Measurements from ENCODE around the gene MMP26. TPM values are rescaled to one million over a fixed set of nuclear protein-coding genes. Genes with fewer than 3 reads are reported as not detected.

MMP26 gene
- total and polyA plus RNA-seq, 2 donors (not counting 1 experiment from before 2014, with no cell fraction given): not detected

DNA sequence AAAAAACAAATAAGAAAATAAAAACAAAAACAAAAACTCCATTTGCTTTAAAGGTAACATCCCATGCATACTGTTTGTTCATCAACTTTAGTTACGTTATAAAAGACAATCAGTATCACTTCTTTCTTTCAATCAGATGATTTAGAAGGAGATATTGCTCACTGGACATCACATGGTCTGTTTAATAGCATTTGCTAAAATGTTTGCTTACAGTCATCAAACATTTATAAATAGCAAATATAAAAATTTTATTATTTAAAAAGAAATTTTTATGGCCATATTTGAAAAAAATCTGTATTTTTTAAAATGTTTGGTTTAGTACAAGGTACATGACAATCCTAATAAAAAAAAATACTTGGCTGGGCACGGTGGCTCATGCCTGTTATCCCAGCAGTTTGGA is 22.6 kb downstream of the MMP26 start:
- Histone ChIP-seq H3K4me3 (replicated peaks in 1 of 4; ENCODE audit: control extremely low read depth in 1 of 4, insufficient read depth in 1 of 4, low read depth in 3 of 4, low read length in 4 of 4) (no peak overlapping the region), H3K9me3 (ENCODE audit: control insufficient read depth, insufficient read depth, low read depth, low read length) (no peaks in the 10 kb centered on the region), H3K4me1 (ENCODE audit: control insufficient read depth, extremely low read depth, insufficient read depth, low read length) (no peaks in the 10 kb centered on the region), H3K27ac (ENCODE audit: insufficient read depth, low read length) (no peak overlapping the region), H3K36me3 (ENCODE audit: control insufficient read depth, insufficient read depth, low read length) (no peaks in the 10 kb centered on the region), H3K9ac (ENCODE audit: insufficient read depth, low read length) (no peak overlapping the region), H4K20me1 (ENCODE audit: control insufficient read depth, extremely low read depth, insufficient read depth, low read length) (no peaks in the 10 kb centered on the region), H3K4me2 (ENCODE audit: extremely low read depth, insufficient read depth, low read length) (no peak overlapping the region), H3K27me3 (ENCODE audit: control insufficient read depth, insufficient read depth, low read length) (no peaks in the 10 kb centered on the region), H3K79me2 (ENCODE audit: control insufficient read depth, insufficient read depth, low read length) (no peaks in the 10 kb centered on the region), H2AFZ (ENCODE audit: low read length) (no peak overlapping the region)
- no peak for DNase-seq (ENCODE audit: low read depth in 2 of 2)
- TF ChIP-seq EZH2 (IDR thresholded peaks at IDR 0.05; ENCODE audit: low read length, missing control alignments): no peak
- TF ChIP-seq, protein P1, sequence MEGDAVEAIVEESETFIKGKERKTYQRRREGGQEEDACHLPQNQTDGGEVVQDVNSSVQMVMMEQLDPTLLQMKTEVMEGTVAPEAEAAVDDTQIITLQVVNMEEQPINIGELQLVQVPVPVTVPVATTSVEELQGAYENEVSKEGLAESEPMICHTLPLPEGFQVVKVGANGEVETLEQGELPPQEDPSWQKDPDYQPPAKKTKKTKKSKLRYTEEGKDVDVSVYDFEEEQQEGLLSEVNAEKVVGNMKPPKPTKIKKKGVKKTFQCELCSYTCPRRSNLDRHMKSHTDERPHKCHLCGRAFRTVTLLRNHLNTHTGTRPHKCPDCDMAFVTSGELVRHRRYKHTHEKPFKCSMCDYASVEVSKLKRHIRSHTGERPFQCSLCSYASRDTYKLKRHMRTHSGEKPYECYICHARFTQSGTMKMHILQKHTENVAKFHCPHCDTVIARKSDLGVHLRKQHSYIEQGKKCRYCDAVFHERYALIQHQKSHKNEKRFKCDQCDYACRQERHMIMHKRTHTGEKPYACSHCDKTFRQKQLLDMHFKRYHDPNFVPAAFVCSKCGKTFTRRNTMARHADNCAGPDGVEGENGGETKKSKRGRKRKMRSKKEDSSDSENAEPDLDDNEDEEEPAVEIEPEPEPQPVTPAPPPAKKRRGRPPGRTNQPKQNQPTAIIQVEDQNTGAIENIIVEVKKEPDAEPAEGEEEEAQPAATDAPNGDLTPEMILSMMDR (conservative IDR thresholded peaks at IDR 0.05 in 1 of 2, IDR thresholded peaks at IDR 0.05 in 1 of 2; ENCODE audit: low read depth in 1 of 2, low read length in 2 of 2): no peak

DNA sequence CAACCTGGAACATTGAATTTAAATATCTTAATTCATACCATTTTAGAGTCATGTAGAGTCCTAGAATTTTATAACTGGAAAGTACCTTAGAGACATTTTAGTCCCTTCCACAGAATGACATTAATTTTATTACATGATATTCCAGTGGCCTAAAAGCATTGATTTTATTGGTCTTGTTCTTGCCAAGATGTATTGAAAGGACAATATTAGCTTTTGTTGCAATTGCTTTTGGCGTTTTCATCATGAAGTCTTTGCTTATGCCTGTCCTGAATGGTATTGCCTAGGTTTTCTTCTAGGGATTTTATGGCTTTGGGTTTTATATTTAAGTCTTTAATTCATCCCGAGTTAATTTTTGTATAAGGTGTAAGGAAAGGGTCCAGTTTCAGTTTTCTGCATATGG is 36.2 kb downstream of the MMP26 start:
- Histone ChIP-seq H3K36me3 (ENCODE audit: control insufficient read depth, insufficient read depth, low read length) (no peaks in the 10 kb centered on the region), H3K27me3 (ENCODE audit: control insufficient read depth, insufficient read depth, low read length) (no peaks in the 10 kb centered on the region), H3K9me3 (ENCODE audit: control insufficient read depth, insufficient read depth, low read depth, low read length) (no peaks in the 10 kb centered on the region), H3K9ac (ENCODE audit: insufficient read depth, low read length) (no peak overlapping the region), H3K4me3 (replicated peaks in 1 of 4; ENCODE audit: control extremely low read depth in 1 of 4, insufficient read depth in 1 of 4, low read depth in 3 of 4, low read length in 4 of 4) (no peak overlapping the region), H3K27ac (ENCODE audit: insufficient read depth, low read length) (no peak overlapping the region), H2AFZ (ENCODE audit: low read length) (no peak overlapping the region), H4K20me1 (ENCODE audit: control insufficient read depth, extremely low read depth, insufficient read depth, low read length) (no peaks in the 10 kb centered on the region), H3K4me1 (ENCODE audit: control insufficient read depth, extremely low read depth, insufficient read depth, low read length) (no peaks in the 10 kb centered on the region), H3K4me2 (ENCODE audit: extremely low read depth, insufficient read depth, low read length) (no peak overlapping the region), H3K79me2 (ENCODE audit: control insufficient read depth, insufficient read depth, low read length) (no peaks in the 10 kb centered on the region)
- no peak for DNase-seq (ENCODE audit: low read depth in 2 of 2)
- no peak for TF ChIP-seq EZH2 (IDR thresholded peaks at IDR 0.05; ENCODE audit: low read length, missing control alignments)
- TF ChIP-seq, protein P1 (conservative IDR thresholded peaks at IDR 0.05 in 1 of 2, IDR thresholded peaks at IDR 0.05 in 1 of 2; ENCODE audit: low read depth in 1 of 2, low read length in 2 of 2): no peak

DNA sequence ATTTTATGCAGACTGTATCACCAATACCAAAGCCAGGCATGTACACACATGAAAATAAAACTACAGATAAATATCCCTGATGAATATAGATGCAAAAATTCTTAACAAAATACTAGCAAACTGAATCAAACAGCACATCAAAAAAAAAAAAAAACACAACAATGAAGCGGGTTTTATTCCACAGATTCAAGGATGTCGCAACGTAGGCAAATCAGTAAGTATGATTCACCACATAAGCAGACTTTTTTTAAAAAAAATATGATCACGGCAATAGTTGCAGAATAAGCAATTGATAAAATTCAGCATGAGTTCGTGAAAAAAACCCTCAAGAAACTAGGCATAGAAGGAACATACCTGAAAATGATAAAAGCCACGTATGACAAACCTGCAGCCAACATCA is 43.9 kb downstream of the MMP26 start:
- DNase-seq (ENCODE audit: low read depth in 2 of 2): no peak
- Histone ChIP-seq H3K79me2 (ENCODE audit: control insufficient read depth, insufficient read depth, low read length) (no peaks in the 10 kb centered on the region), H3K9me3 (ENCODE audit: control insufficient read depth, insufficient read depth, low read depth, low read length) (no peaks in the 10 kb centered on the region), H3K4me2 (ENCODE audit: extremely low read depth, insufficient read depth, low read length) (no peak overlapping the region), H4K20me1 (ENCODE audit: control insufficient read depth, extremely low read depth, insufficient read depth, low read length) (no peaks in the 10 kb centered on the region), H3K36me3 (ENCODE audit: control insufficient read depth, insufficient read depth, low read length) (no peaks in the 10 kb centered on the region), H3K9ac (ENCODE audit: insufficient read depth, low read length) (no peak overlapping the region), H2AFZ (ENCODE audit: low read length) (no peak overlapping the region), H3K4me3 (replicated peaks in 1 of 4; ENCODE audit: control extremely low read depth in 1 of 4, insufficient read depth in 1 of 4, low read depth in 3 of 4, low read length in 4 of 4) (no peak overlapping the region), H3K27ac (ENCODE audit: insufficient read depth, low read length) (no peak overlapping the region), H3K4me1 (ENCODE audit: control insufficient read depth, extremely low read depth, insufficient read depth, low read length) (no peaks in the 10 kb centered on the region), H3K27me3 (ENCODE audit: control insufficient read depth, insufficient read depth, low read length) (no peaks in the 10 kb centered on the region)
- TF ChIP-seq EZH2 (IDR thresholded peaks at IDR 0.05; ENCODE audit: low read length, missing control alignments): no peak
- TF ChIP-seq, protein P1 (conservative IDR thresholded peaks at IDR 0.05 in 1 of 2, IDR thresholded peaks at IDR 0.05 in 1 of 2; ENCODE audit: low read depth in 1 of 2, low read length in 2 of 2): no peak

Measured in fibroblast of lung (primary cell).